HG03571 (cell line): ENCODE results near the gene SEC24D.

Experiments
- ATAC-seq: cut with Tn5 transposase; IDR thresholded peaks from one replicate; pipeline ENCODE4 v1.9.1; 2021; ENCODE audit not compliant: unreplicated experiment

The SEC24D gene

DNA sequence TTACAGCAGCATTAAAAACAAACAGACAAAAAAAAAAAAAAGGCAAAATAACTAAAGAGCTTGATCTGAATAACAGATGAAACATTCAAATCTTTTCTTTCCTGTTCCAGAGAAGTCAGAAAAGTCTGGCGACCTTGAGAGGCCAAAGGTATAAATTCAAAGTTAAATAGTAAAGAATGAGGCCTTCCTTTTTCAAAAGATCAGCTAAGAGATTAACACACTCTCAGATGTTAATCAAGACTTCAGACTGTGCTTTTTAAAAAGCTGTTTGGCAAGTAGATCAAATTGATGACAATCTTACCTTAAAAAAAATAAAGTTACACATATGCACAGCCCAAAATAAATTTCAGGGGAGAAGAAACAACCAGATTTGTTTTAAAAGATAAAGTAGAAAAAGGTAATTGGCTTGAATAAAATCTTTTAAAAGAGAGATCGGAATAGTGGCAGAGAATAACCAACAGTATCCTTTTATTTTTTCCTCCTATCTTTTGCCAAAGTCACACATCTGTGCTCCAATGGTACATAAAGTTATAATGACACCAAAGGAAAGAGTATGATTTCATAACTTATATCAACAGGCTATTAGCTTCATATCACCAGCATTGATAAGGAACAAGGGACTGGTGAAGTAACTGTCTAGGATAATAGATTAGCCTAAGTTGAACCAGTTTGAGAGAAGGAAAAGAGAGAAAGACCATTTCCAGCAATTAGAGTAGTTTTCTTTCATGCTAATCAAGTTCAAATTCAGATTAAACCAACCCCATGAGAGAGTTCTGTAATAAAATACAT lies 80.3 kb downstream of the SEC24D start:
- no peak for ATAC-seq

DNA sequence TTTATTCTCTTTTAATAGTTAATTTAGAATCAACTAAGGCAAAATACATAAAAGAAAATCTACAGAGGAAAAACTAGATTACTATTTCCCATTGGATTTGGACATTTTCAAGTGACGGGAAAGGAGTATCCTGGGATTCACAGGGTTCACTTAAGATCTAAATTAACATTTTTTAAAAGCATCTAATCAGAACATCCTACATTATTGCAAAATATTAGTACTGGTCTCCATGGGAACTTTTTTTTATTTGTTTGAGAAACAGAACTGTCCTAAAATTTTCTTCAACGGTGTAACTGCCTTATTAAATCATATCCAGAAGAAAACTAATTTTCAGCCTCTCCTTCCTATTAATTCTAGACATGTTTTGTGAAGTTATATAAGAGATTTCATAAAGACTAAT lies 81.0 kb downstream of the SEC24D start:
- no peak for ATAC-seq

DNA sequence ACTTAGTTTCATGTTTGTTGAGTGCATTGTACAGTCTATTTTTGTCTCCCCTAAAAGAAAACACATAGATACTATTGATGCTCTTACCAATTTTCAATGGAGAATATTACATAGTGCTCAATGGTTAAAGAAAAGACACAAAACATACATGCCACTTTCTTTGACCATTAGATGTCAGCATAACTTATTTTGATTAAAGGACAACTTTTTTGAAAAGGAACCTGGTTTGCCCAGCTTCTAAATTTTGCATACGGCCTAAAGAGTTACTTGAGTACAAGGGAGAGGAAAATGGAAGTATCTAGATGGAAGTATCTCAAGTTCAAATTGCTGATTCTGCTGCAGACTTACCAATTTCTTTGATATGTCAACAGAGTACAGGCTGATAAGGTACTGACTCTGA lies 82.2 kb downstream of the SEC24D start:
- ATAC-seq = no peak

DNA sequence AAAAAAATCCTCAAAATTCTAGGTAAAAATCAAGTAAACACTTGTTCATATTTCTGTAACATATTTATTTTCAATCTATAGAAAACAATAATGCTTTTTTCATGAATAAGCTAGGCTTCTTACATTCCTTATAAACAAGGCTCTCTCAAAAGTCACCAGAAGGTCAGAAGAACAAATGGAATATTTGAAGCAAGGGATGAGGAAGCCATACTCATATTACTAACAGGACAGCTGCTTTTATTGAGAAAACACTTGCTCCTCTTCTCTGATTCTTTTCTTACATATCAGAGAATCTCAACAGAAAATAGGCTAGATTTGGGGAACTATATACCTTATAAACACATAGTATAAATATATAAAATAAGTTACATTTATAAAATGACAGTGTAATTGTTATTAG lies 82.8 kb downstream of the SEC24D start:
- no peak for ATAC-seq

DNA sequence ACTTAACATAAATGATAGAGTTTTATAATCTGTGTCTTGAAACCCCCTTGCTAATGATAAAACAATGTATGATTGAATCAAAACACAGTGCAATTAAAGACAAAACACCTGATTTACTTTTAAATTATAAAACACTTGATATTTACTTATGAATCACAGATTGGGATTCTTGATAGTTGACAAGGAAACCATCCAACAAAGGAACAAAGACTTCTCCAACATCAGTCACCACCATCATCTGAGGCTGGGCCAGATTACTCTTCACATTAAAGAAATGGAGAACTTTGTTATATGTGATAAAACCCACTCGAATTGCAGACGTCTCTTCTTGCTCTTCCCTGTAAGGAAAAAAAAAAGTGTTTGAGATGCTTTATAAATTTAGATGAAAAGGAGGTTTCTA lies 83.4 kb downstream of the SEC24D start:
- ATAC-seq = no peak

DNA sequence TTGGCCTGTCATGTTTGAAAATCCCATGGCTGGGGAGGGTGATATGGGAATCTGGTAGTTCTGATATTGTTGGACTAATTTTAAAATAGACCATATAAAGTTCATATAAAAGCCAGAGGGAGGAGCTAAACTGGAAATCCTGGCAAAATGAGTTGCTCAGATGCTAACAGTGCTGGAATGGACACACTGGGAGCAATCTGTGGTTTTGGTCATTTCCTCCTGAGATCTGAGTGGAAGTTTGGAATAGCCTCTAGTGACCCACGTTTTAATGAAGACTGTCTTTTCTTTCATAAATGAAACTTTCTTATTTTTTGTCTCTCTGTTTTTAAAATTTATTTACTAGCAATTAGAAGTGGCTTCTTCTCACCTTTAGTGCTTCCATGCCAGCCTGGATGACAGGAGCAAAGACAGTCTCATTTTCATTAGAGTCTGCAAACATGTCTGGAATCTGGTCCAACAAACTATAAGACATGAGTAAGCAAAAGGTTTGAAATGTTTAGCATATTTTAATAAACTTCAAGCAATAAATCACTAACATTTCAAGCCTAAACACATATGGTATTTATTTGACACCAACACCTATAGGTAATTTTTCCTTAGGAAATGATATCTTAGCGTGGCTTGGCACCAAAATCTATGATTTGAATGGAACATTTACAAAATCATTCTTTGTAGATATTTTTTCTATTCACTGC lies 84.2 kb downstream of the SEC24D start:
- ATAC-seq = no peak

DNA sequence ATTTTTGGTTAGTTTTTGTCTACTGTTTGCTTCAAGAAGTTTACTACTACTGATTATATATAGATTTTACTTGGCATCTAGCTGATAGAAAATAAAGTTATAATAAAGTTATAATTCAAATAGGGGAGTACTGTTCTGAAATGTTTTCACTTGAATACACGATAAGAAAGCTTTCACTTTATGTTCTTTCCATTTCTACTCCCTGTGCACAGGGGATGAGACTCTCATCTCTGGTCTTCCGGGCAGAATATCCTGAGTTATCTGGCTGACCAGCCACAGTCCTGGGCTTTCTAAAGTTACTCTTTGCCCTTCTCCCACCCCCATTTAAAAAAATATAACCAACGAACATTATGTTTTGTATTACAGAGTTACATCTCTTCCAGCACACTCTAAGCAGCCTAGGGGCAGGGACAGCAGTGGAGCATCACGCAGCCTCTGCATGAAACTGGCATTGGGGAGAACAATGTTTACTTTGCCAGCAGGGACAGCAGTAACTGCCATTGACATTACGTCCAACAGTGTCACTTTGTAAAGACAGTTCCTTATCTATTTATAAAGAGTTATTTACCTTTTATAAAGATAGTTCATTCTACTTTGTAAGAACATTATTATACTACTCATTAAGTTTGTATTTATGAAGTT lies 86.5 kb downstream of the SEC24D start:
- ATAC-seq = no peak

DNA sequence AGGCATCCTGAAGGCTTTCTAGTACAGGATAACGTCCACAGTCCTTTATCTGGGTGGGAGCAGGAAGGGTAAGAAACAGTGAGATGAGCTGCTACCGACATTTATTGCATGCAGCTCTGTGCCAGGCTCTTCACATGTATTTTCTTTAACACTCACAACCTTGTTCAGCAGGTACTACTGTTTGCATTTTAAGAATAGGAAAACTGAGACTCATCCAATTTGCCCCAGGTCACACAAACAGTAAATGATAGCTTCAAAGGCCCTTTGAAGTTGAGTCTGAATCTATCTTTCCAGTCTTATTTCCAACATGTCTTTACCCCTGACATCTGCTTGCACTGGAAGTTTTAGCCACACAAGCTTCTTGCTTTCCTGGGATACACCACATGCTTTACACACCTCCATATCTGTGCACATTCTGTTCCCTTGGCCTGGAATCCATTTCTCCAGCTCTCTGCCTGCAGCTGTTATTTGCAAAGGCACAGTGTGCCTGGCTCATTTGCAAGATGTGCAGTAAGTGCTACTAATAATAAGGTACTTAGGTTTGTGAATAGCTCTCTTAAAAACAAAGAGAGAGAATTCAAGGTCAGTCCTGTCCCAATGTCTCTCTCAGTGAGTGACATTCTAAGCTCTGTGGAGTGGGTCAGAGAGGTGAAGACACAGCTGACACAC lies 89.5 kb downstream of the SEC24D start:
- ATAC-seq = no peak

DNA sequence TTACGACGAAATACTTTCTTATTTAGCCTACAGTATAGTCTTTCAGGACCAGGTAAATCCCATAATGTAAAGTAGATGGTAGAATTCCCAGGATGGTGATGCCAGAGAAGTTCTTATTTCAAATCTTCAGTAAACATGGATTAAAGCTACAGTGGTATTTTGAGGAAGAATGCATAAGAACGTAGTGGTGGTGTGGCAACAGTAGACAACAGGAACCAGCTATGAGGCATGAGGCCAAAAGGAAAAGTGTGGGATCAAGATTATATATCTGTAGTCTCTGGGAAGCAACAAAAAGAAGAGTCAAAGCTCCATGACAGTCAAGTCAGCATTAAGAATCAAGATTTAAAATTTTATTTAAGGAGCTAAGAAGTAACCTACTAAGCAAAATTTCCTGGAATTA lies 90.6 kb downstream of the SEC24D start:
- no peak for ATAC-seq

DNA sequence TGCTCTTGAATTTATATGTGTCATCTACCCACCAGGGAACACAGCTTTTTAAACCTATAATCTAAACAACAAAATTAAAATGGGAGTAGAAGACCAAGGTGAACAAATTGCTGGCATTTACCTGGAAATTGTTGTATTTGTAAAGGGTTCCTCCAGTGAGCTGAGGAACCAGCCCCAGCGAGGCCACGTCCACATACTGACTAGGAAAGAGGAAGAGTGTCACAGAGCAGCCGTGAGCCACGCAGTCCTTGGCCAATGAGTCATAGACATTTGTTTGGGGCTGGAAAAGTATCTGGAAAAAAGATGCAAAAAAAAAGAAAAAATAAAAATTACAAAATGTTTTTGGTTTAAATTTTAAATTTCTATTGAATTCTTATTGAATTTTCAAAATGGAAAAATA lies 92.1 kb downstream of the SEC24D start:
- ATAC-seq = no peak

DNA sequence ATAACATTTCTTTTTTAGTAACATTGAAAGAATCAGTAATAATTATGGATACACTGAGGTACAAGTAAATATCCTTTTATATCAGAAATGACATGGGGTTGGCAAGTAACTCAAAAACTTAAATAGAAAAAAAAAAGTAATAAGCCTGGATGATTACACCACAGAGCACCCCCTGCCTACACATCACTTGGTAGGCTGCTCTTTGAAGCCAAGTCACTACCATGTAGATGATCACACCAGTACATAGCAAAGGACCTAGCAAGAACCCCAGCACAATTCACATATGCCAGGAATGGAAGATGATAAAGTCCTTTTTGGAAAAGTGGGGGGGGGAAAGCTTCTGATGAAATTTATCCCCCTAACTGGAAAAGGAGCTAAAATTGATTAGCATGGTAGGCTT lies 93.9 kb downstream of the SEC24D start:
- no peak for ATAC-seq

DNA sequence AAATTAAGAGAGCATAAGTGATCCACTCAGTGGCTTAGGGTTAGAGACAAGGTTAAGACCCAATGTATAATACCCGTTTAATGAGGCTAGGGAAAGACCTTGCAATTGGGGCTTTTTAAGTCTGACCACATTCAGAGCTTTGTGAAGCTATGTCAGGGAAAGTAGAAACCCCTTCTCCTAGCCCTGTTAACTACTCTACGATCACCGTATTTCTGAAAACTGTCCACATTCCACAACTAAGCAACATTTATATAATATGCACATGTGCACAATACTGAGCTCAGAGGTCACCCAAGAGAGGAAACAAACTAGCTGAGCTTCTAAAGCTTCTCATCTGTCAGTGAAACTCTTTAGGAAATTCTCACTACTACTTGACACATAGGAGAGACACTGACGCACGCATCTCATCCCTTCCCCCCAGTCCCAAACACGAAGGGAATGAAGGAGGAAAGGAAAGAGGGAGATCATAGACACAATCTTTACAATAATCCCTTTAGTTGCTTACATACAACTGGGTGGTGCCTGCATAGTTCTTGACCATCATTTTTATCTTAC lies 94.5 kb downstream of the SEC24D start:
- no peak for ATAC-seq

DNA sequence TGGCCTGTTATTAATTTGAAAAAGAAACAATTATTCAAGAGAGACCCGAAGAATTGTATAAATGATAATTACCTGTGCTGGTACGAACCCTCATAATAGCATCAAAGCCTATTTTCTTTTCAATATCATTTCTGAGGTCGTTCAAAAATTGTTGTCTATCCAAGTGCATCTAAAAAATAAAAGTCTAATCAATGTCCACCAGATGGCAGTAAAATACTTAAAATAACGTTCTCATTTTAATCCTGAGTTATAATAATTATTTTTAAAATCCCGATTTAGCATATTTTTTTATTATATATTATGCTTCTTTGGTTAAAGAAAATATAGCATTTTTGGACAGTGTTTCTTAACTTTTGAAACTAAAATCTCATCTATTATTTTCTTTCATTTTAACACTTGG lies 95.1 kb downstream of the SEC24D start:
- no peak for ATAC-seq

DNA sequence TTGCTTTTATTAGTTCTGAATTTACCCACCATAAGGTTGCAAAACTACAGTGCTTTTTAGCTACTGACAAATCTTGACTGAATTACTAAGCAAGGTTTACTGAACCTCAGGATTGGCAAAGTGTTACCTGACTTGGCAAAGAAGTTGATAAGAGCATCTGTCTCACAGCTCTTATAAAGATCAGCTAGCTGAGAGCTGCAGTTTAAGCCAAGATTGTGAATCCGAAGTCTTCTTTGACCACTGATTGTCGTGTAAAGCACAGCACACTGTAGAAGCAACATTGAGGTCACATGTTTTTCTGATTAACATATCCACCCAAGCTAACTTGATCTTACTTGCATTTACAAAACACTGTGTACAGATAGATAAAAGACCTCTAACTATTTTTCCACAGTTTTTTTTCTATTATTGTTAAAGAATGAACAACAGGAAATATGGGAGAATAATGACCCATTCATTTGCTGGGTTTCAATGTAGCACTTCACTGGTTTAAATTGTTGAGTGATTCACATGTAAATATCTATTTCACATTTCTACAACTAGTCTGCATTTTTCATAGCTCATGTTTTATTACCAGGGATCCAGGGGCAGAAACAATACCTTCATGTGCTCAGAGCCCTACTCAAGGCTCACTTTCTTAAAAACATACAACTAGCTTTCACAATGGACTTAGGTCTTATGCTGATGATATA lies 96.8 kb downstream of the SEC24D start:
- no peak for ATAC-seq

DNA sequence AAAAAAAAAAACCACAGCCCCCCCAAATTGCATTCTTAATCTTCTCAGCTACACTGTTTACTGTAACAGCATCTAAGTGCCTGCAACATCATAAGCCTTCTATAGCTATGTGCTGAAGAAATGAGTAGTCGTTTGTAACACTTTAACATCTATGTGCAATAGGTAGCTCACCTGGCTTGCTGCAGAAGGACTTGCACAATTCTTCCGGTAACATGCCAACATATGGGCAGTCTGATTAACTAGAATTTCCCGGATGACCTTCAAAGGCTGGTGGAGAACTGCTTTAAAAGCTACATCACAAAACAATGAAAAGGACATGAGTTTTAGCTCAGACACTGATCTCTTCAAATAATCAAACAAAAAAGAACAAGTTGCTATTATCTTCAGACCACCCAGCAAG lies 97.8 kb downstream of the SEC24D start:
- no peak for ATAC-seq

DNA sequence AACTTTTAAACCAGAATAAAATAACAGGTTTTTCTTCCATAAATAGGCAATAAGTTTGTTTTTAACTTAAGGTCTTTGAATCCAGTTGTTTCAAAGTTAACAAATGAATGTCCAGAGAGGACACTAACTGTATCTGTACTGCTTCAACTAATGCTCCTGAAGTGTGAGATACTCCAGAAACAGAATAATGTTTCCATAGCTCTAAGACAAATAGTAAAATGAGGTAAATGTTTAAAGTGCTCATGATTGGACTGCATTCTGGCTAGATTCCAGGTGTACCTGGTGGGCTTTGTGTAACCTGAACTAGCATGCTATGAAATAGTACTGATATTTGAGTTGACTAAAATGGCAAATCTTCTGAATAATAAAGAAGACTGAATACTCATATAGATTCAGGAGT lies 99.0 kb downstream of the SEC24D start:
- ATAC-seq = no peak

DNA sequence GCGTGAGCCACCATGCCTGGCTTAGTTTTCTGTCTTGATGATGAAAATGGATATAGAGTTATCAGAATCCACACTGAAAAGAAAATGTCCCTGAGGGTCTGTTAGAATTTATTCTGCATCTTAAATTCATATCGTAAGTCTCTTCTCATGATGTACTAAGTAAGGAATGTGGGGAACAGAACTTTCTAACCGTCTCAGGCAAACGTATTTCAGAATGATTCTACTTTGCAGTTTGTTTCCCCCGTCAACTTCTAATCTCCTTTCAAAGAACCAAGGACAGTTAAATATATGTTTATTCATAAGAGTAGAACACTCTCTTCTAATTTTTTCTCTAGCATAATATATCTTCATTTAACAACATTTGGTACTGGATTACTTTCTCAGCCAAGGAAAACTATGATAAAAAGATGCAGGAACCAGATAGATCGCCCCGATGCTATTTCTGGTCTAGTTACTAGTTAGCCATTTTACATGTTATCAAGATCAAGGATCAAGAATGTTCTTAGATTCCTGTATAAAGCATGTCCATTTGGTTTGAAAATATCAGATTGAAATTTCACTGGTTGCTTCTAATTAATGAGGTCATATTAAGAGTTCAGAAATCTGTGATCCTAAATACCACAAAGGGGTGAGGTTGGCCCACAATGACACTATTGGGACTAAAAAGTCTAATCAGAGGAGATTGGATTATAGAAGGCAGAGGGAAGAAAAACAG lies 101.3 kb downstream of the SEC24D start:
- ATAC-seq = no peak

DNA sequence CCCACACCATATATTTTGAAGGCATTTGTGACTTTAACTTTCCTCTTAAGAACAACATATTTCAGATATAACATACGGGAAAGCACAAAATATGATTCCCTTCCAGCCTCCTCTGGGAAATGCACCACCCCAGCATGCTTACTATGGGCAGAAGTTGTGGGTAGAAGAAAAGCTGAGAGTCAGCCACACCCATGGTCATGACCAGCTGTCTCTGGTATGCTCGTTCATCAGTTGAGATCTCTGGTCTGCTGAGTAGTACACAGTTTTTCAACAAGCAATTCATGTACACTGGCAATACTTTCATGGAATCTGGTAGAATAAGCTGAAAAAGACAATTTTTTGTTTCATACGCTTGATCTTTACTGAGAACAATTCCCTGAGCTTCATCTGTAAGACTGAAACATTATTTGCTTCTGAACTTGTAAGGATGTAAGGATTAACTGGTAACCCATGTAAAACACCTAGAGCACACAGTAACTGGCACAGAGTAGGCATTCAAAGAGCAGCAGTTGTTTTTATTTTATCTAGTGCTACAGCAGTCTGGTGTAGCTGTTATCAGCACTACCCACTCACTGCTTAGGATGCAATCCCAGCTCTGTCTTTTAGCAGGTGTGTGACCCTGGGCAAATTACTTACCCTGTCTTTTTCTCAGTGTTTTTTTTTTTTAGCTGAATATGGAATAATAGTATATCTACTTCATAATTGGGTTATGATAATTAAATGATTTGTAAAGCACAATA lies 103.2 kb downstream of the SEC24D start:
- ATAC-seq = no peak

DNA sequence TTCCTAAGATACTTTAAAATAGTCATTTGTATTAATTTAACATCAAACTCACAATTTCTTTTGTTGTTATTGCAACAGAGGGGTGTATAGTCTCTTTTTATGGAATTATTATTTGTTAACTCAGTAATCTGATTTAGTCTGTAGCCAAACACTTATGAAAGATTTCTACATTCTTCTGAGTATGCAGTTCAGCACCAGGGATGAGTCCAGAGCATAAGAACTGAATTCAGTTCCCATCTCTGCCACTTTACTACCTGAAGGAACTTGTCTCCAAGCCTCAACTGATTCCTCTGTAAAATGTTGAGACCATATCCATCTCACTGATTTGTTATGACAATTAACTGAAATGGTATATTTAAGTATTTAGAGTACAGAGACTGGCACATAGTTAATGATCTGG lies 105.2 kb downstream of the SEC24D start:
- no peak for ATAC-seq
